Sigmoid colon (tissue), 7 donors: ENCODE measurements around the gene ATG4A. TPM values are rescaled to one million over a fixed set of nuclear protein-coding genes. Genes with fewer than 3 reads are reported as not detected.

ENCODE experiments used
- DNase-seq: peaks from one replicate; pipeline ENCODE4 v3.0.0-alpha.2; 2019
- H3K27ac ChIP-seq, 4 donors: fragments of 200-600 bp; sonication (generic); one replicate each; pipeline ENCODE4 v1.5.1; 2016 to 2019; ENCODE audit warnings: mild to moderate bottlenecking in 1 of 4
- H3K27me3 ChIP-seq, 3 donors: fragments of 200-600 bp; sonication (generic); one replicate each; pipeline ENCODE4 v1.5.1; 2019; ENCODE audit warnings: mild to moderate bottlenecking in 1 of 3
- H3K36me3 ChIP-seq, 4 donors: fragments of 200-600 bp; sonication (generic); one replicate each; pipeline ENCODE4 v1.5.1; 2016 to 2019
- H3K4me1 ChIP-seq, 4 donors: fragments of 200-600 bp; sonication (generic); one replicate each; pipeline ENCODE4 v1.5.1; 2017 to 2019
- H3K4me3 ChIP-seq, 4 donors: fragments of 200-600 bp; sonication (generic); one replicate each; pipeline ENCODE4 v1.5.1; 2017 to 2019; ENCODE audit warnings: mild to moderate bottlenecking in 2 of 4, moderate library complexity in 1 of 4
- H3K9me3 ChIP-seq, 4 donors: fragments of 200-600 bp in 3 of 4; sonication (generic) in 3 of 4; one replicate each; pipeline versions ENCODE4 v1.5.1 to v1.6.1; 2013 to 2019
- EP300 ChIP-seq, 4 donors: sonication (generic); formaldehyde crosslinking; IDR thresholded peaks; one replicate each; pipeline ENCODE4 v1.6.1; 2017; ENCODE audit warnings: antibody characterized with exemption in 4 of 4
- POLR2A ChIP-seq, 2 donors: fragments of 450-650 bp; IDR thresholded peaks; one replicate each; pipeline ENCODE4 v1.6.1; 2016; ENCODE audit warnings: antibody characterized with exemption in 2 of 2, mild to moderate bottlenecking in 2 of 2, moderate library complexity in 2 of 2
- POLR2AphosphoS5 ChIP-seq, 4 donors: sonication (generic); formaldehyde crosslinking; IDR thresholded peaks; one replicate each; pipeline ENCODE4 v1.6.1; 2017; ENCODE audit warnings: antibody characterized with exemption in 4 of 4
- WGBS, 2 donors: extraction: QIAGEN DNeasy Blood & Tissue Kit; methylation state at CpG; one replicate each; pipeline ENCODE4 v1.1.7; 2013; 5-methylcytosine and 5-hydroxymethylcytosine counted together
- intact Hi-C: fragments of 100-400 bp; cut with DNase I; formaldehyde crosslinking; loops from one replicate; pipeline ENCODE4 v1.15.1; 2023
- polyA plus RNA-seq, 3 donors: library from polyadenylated mRNA; stranded (reverse); fragments of 200-250 nt; gene quantifications; one replicate each; pipeline ENCODE4 v1.2.3, GENCODE V29; 2013
- total RNA-seq, 4 donors: library from RNA; depleted of rRNA; stranded (reverse); fragments of >200 nt; gene quantifications; one replicate each; pipeline ENCODE4 v1.1.0, GENCODE V29; 2016
- TF ChIP-seq, protein P1 (sequence below), 4 experiments: fragments of 450-650 bp in 3 of 4; fragments of 200-600 bp in 1 of 4; IDR thresholded peaks; one replicate each; pipeline ENCODE4 v1.5.1; 2016 to 2019; ENCODE audit warnings: antibody characterized with exemption in 4 of 4, mild to moderate bottlenecking in 3 of 4, moderate library complexity in 2 of 4
- donor health status: healthy with polysubstance abuse.
- donor health status: Bipolar disorder and iron deficiency.
- donor health status: healthy.

The ATG4A gene
- total and polyA plus RNA-seq, 7 donors: 5.0 to 38.6 (median 14.3) TPM

DNA sequence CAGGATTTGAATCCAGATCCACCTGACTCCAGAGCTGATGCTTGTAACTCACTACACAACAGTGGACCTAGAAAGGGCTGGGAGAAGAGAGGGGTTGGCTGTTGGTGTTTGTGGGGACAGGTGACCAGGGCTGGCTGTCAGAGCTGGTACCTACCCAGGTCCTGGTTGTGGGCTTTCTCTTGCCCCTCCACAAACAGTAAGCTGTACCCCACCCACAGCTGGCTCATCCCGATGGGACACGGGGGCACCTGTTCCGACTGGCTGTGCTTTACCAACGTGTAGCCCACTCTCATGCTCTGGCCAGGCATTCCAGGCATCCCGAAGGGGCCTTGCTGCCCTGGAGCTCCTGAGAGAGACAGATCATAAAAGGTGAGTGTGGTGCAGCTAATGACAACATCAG is 68.7 kb downstream of the ATG4A start:
- Histone ChIP-seq H3K9me3 (no peaks in the 10 kb centered on the region), H3K27ac (no peak overlapping the region), H3K4me3 (no peak overlapping the region), H3K4me1 (no peaks in the 10 kb centered on the region), H3K27me3 (no peaks in the 10 kb centered on the region), H3K36me3 (no peaks in the 10 kb centered on the region)
- 89 to 92% methylated on average over 5 of the region's 5 CpGs for WGBS, 2 donors
- DNase-seq: no peak
- no peak for TF ChIP-seq POLR2A (IDR thresholded peaks at IDR 0.05)
- TF ChIP-seq, protein P1, sequence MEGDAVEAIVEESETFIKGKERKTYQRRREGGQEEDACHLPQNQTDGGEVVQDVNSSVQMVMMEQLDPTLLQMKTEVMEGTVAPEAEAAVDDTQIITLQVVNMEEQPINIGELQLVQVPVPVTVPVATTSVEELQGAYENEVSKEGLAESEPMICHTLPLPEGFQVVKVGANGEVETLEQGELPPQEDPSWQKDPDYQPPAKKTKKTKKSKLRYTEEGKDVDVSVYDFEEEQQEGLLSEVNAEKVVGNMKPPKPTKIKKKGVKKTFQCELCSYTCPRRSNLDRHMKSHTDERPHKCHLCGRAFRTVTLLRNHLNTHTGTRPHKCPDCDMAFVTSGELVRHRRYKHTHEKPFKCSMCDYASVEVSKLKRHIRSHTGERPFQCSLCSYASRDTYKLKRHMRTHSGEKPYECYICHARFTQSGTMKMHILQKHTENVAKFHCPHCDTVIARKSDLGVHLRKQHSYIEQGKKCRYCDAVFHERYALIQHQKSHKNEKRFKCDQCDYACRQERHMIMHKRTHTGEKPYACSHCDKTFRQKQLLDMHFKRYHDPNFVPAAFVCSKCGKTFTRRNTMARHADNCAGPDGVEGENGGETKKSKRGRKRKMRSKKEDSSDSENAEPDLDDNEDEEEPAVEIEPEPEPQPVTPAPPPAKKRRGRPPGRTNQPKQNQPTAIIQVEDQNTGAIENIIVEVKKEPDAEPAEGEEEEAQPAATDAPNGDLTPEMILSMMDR (IDR thresholded peaks at IDR 0.05): no peak
- TF ChIP-seq EP300 (IDR thresholded peaks at IDR 0.05): no peak
- no peak for TF ChIP-seq POLR2AphosphoS5 (IDR thresholded peaks at IDR 0.05)
- intact Hi-C loops: no loop called here

DNA sequence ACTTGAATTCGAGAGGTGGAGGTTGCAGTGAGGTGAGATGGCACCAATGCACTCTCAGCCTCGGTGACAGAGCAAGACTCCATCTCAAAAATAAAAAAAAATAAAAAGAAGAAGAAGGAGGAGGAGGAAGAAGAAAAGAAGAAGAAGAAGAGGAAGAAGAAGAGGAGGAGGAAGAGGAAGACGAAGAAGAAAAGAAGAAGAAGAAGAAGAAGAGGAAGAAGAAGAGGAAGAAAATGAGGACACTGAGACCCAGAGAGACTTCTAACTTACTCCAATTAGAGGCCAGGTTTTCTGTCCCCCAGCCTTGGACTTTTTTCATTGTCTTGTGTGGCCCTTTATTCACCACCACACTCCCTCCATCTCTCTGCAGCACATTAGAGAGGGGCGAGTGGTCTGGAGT is 70.7 kb downstream of the ATG4A start:
- no peaks in the 10 kb centered on the region for H3K4me1 ChIP-seq
- H3K4me3 ChIP-seq: no peak overlapping the region
- 88 to 92% methylated on average over 4 of the region's 4 CpGs for whole genome bisulfite sequencing, 2 donors
- no peak for DNase-seq
- H3K9me3 ChIP-seq: no peaks in the 10 kb centered on the region
- intact Hi-C loops: no loop called here
- no peak overlapping the region for H3K27ac ChIP-seq
- no peaks in the 10 kb centered on the region for H3K36me3 ChIP-seq
- no peaks in the 10 kb centered on the region for H3K27me3 ChIP-seq
- TF ChIP-seq POLR2A (IDR thresholded peaks at IDR 0.05) (no peak), EP300 (IDR thresholded peaks at IDR 0.05) (no peak), POLR2AphosphoS5 (IDR thresholded peaks at IDR 0.05) (no peak)
- TF ChIP-seq, protein P1 (IDR thresholded peaks at IDR 0.05): no peak

DNA sequence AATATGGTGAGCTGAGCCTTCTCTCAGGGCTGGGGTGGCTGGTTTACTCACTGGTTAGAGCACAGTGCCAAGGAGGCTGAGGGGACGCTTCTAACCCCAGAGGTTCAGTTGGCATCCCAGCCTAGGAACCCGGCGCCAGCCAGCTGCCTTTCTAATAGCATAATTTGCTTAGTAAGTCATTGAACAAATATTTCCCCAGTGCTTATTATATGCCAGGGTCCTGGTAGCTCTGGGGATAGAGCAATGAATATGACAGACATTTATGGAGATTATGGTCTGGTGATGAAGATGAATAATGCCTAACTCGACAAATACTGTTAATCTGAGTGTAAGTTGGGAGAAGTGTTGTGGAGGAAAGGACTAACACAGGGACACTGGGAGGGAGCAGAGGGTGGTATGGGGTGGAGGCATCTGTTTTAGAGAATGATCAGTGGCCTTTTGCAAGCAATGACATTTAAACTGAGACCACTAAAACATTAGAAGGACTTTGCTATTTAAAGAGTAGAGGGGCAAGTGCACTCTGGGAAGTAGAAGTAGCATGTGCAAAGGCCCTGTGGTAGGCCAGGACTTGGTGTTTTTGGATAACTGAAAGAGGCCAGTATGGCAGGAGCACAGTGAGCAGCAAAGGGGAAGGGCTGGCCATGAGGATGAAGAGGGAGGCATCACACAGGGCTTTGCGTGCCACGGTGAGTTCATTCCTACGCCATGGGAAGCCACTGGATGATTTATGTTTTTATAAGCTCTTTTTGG is 71.9 kb downstream of the ATG4A start:
- TF ChIP-seq POLR2A (IDR thresholded peaks at IDR 0.05) (no peak), EP300 (IDR thresholded peaks at IDR 0.05) (no peak)
- H3K4me3 ChIP-seq: no peak overlapping the region
- H3K27ac ChIP-seq: no peak overlapping the region
- WGBS, 2 donors: 82 to 94% methylated on average over 7 of the region's 7 CpGs
- no peaks in the 10 kb centered on the region for H3K27me3 ChIP-seq
- no peak for DNase-seq
- no peaks in the 10 kb centered on the region for H3K4me1 ChIP-seq
- H3K9me3 ChIP-seq: no peaks in the 10 kb centered on the region
- intact Hi-C loops: no loop called here
- H3K36me3 ChIP-seq: no peaks in the 10 kb centered on the region

DNA sequence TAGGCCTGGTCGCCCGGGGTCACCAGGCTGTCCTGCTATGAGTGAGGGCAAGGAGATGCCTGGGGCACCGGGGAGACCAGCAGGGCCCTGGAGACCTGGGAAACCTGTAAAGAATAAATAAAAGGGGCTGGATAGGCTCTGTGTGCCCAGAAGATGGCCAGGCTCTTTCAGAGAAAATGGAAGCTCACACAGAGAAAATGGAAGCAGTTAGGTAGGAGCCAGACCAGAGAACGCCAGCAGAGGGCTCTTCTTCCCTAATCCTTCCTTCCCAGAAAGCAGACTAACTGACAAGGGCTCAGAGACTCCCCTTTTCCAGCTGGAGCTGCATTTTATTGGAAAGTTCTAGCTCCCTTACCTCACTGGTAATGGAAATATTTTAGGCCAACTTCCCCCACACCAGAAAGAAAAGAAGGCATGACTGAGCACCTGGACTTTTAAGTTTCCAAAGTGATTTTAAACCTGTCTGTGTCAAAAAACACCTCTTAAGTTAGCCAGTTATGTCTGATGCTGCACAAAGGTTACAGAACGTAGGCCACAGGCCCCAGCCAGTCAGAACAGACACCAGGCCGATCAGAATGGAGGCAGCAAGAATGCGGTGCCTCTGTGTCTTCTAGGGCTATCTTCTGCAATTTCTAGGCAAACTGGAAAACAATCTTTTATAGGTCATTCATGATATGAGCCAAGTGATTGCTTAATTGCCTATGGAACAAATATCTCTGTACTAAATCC is 74.0 kb downstream of the ATG4A start:
- no peaks in the 10 kb centered on the region for H3K9me3 ChIP-seq
- no peak overlapping the region for H3K4me3 ChIP-seq
- WGBS, 2 donors: 57 to 87% methylated on average over 7 of the region's 7 CpGs
- H3K27ac ChIP-seq: no peak overlapping the region
- no peaks in the 10 kb centered on the region for H3K27me3 ChIP-seq
- H3K4me1 ChIP-seq: no peaks in the 10 kb centered on the region
- no peak for DNase-seq
- intact Hi-C loops: no loop called here
- H3K36me3 ChIP-seq: no peaks in the 10 kb centered on the region
- TF ChIP-seq, protein P1 (IDR thresholded peaks at IDR 0.05): no peak
- TF ChIP-seq EP300 (IDR thresholded peaks at IDR 0.05) (no peak), POLR2AphosphoS5 (IDR thresholded peaks at IDR 0.05) (no peak), POLR2A (IDR thresholded peaks at IDR 0.05) (no peak)

DNA sequence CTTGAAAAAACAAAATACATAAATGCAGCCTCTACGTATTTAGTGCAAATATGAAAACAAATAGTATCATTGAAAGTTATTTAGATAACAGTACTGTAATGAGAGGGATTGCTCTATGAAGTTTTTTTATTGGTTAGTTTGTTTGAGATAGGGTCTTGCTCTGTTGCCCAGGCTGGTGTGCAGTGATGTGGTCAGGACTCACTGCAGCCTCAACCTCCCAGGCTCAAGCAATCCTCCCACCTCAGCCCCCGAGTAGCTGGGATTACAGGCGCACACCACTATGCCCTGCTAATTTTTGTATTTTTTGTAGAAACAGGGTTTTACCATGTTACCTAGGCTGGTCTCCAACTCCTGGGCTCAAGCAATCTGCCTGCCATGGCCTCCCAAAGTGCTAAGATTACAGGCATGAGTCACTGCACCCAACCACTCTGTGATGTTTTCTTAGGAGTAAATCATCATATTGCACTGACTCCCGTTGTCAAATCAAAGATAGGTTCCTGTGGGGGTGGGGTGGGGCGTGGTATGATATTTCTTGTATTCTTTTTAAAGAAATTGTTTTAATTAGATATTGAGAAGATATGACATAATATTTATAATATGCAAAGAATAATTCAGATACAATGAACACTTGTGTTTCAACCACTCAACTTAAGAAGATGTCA is 75.8 kb downstream of the ATG4A start:
- Histone ChIP-seq H3K36me3 (no peaks in the 10 kb centered on the region), H3K4me1 (no peaks in the 10 kb centered on the region), H3K9me3 (no peaks in the 10 kb centered on the region), H3K4me3 (no peak overlapping the region), H3K27ac (no peak overlapping the region), H3K27me3 (no peaks in the 10 kb centered on the region)
- intact Hi-C loops: no loop called here
- WGBS, 2 donors: 62 to 78% methylated on average over 5 of the region's 5 CpGs
- no peak for DNase-seq
- TF ChIP-seq EP300 (IDR thresholded peaks at IDR 0.05) (no peak), POLR2A (IDR thresholded peaks at IDR 0.05) (no peak), POLR2AphosphoS5 (IDR thresholded peaks at IDR 0.05) (no peak)
- TF ChIP-seq, protein P1 (IDR thresholded peaks at IDR 0.05): no peak
